ENCODE data around the gene STK24.

DNA sequence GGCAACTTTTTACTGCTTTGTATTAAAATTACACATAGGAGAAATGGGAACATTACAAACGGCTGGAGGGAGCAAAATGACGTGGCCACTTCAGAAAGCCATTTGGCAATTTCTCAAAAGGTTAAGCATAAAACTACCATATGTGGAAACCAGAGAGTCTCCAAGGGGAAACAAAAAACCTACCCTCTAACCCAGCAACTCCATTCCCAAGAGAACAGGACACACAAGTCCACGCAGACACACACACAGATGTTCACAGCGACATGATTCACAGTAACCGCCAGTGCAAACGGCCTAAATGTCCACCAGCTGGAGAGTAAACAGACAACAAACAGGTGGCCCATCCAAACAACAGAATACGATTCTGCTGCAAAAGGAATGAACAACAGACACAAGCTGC lies 37.2 kb downstream of the STK24 start:
- TF ChIP-seq, protein P1, sequence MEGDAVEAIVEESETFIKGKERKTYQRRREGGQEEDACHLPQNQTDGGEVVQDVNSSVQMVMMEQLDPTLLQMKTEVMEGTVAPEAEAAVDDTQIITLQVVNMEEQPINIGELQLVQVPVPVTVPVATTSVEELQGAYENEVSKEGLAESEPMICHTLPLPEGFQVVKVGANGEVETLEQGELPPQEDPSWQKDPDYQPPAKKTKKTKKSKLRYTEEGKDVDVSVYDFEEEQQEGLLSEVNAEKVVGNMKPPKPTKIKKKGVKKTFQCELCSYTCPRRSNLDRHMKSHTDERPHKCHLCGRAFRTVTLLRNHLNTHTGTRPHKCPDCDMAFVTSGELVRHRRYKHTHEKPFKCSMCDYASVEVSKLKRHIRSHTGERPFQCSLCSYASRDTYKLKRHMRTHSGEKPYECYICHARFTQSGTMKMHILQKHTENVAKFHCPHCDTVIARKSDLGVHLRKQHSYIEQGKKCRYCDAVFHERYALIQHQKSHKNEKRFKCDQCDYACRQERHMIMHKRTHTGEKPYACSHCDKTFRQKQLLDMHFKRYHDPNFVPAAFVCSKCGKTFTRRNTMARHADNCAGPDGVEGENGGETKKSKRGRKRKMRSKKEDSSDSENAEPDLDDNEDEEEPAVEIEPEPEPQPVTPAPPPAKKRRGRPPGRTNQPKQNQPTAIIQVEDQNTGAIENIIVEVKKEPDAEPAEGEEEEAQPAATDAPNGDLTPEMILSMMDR (conservative IDR thresholded peaks at IDR 0.05; ENCODE audit: low read depth, low read length) = no peak
- TF ChIP-seq EZH2 (IDR thresholded peaks at IDR 0.05; ENCODE audit: borderline replicate concordance, low read depth, low read length, poor library complexity, severe bottlenecking) = no peak

Data from A673 (cell line).